HepG2 (cell line): ENCODE results near the gene ST3GAL2. TPM values are rescaled to one million over a fixed set of nuclear protein-coding genes. Genes with fewer than 3 reads are reported as not detected.

Experiments
- ATF1 ChIP-seq: IDR thresholded peaks from 2 replicates; pipeline ENCODE4 v1.6.1; 2016; ENCODE audit warnings: mild to moderate bottlenecking, control low read depth
- FLYWCH1 ChIP-seq: sonication (generic); formaldehyde crosslinking; IDR thresholded peaks from 2 replicates; pipeline ENCODE4 v1.8.1; 2023; ENCODE audit warnings: mild to moderate bottlenecking, missing genetic modification reagents
- JARID2 ChIP-seq: sonication (generic); formaldehyde crosslinking; IDR thresholded peaks from 2 replicates; pipeline ENCODE4 v1.8.1; 2023; ENCODE audit warnings: missing genetic modification reagents, inconsistent platforms; ENCODE audit not compliant: insufficient replicate concordance
- STAG1 ChIP-seq: sonication (generic); formaldehyde crosslinking; IDR thresholded peaks from 2 replicates; pipeline ENCODE4 v1.4.0; 2020; ENCODE audit warnings: missing genetic modification reagents
- TSC22D2 ChIP-seq: sonication (generic); formaldehyde crosslinking; IDR thresholded peaks from 2 replicates; pipeline ENCODE4 v1.5.1; 2020; ENCODE audit warnings: missing genetic modification reagents, mild to moderate bottlenecking, borderline replicate concordance
- ZNF230 ChIP-seq: sonication (generic); formaldehyde crosslinking; IDR thresholded peaks from 2 replicates; pipeline ENCODE4 v1.4.0; 2020; ENCODE audit warnings: mild to moderate bottlenecking, missing genetic modification reagents
- ZNF260 ChIP-seq: sonication (generic); formaldehyde crosslinking; IDR thresholded peaks from 2 replicates; pipeline ENCODE4 v1.4.0; 2020; ENCODE audit warnings: missing genetic modification reagents, low read depth, mild to moderate bottlenecking, borderline replicate concordance
- ZNF660 ChIP-seq: sonication (generic); formaldehyde crosslinking; IDR thresholded peaks from 2 replicates; pipeline ENCODE4 v1.5.1; 2020; ENCODE audit warnings: mild to moderate bottlenecking, low read depth, missing genetic modification reagents, borderline replicate concordance
- ZNF720 ChIP-seq: sonication (generic); formaldehyde crosslinking; IDR thresholded peaks from 2 replicates; pipeline ENCODE4 v1.4.0; 2020; ENCODE audit warnings: missing genetic modification reagents
- ZNF776 ChIP-seq: sonication (generic); formaldehyde crosslinking; IDR thresholded peaks from 2 replicates; pipeline ENCODE4 v1.4.0; 2020; ENCODE audit warnings: mild to moderate bottlenecking, missing genetic modification reagents
- polyA plus RNA-seq, 8 experiments: library from polyadenylated mRNA; depleted of rRNA in 3 of 8; stranded (reverse) in 7 of 8; unstranded in 1 of 8; fragments of >200 nt; fragmentation: Illumina TruSeq in 4 of 8; extraction: Trizol in 4 of 8; gene quantifications; 2 replicates each; pipeline versions ENCODE4 v1.2.1 to v1.2.3, GENCODE V29; 2011 to 2016; ENCODE audit warnings: low read depth in 4 of 8, missing spikeins in 1 of 8, mixed read lengths in 1 of 8; ENCODE audit not compliant: insufficient read depth in 1 of 8
- total RNA-seq, 5 experiments: library from RNA; depleted of rRNA; stranded (reverse); fragments of >200 nt; fragmentation: Illumina TruSeq; extraction: Trizol; gene quantifications; 2 replicates each; pipeline ENCODE4 v1.2.3, GENCODE V29; 2016; ENCODE audit warnings: low read depth in 1 of 5
- TF ChIP-seq, protein P1 (sequence below): sonication (generic); formaldehyde crosslinking; IDR thresholded peaks from 2 replicates; pipeline ENCODE4 v1.4.0; 2020; ENCODE audit warnings: mild to moderate bottlenecking, missing genetic modification reagents
- TF ChIP-seq, protein P2 (sequence below): sonication (generic); formaldehyde crosslinking; IDR thresholded peaks from 2 replicates; pipeline ENCODE4 v1.4.0; 2020; ENCODE audit warnings: missing genetic modification reagents
- TF ChIP-seq, protein P3 (sequence below): sonication (generic); formaldehyde crosslinking; conservative IDR thresholded peaks from 2 replicates; pipeline ENCODE4 v1.4.0; 2020; ENCODE audit warnings: missing genetic modification reagents
- TF ChIP-seq, protein P4 (sequence below): sonication (generic); formaldehyde crosslinking; IDR thresholded peaks from 2 replicates; pipeline ENCODE4 v1.4.0; 2020; ENCODE audit warnings: mild to moderate bottlenecking, missing genetic modification reagents, borderline replicate concordance
- TF ChIP-seq, protein P5 (sequence below): sonication (generic); formaldehyde crosslinking; IDR thresholded peaks from 2 replicates; pipeline ENCODE4 v1.5.0; 2020; ENCODE audit warnings: mild to moderate bottlenecking, missing genetic modification reagents

Gene ST3GAL2
- total and polyA plus RNA-seq, 2 of the 13 experiments (the other 11 are each of a cell fraction or from before 2014, with no cell fraction given), result 16.3 to 24.9 TPM

DNA sequence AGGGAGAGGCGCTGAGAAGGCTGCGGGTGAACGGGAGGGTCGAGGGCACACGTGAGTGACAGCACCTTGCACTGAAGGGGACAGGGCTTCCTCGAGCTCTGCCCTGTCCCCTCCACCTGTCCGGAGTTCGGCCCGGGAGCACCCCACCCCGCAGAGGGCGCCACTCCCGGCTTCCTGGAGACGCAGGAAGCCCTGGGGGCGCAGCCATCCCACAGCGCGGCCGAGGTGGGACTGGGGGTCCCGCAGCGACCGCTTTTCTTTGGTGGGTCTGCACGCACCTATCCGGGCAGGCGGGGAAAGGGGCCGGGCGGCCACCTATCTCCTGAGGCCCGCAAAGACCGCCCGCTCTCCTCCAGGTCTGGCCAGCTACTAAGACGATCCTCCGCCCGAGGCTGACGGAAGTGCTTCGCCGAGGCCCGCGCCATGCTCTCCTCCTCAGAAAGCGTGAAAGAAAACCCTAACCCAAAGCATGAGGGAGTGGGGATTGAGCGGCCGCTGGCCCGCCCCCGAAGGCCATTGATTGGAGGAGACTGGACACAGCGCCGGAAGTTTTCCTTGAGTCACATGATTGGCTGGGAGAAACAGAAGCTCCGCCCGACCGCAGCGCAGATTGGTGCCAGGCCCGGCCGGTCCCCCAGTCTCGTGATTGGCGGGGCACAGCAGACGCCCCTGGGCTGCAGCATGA lies 57.8 kb downstream of the ST3GAL2 start (continued):
- TF ChIP-seq, protein P1, sequence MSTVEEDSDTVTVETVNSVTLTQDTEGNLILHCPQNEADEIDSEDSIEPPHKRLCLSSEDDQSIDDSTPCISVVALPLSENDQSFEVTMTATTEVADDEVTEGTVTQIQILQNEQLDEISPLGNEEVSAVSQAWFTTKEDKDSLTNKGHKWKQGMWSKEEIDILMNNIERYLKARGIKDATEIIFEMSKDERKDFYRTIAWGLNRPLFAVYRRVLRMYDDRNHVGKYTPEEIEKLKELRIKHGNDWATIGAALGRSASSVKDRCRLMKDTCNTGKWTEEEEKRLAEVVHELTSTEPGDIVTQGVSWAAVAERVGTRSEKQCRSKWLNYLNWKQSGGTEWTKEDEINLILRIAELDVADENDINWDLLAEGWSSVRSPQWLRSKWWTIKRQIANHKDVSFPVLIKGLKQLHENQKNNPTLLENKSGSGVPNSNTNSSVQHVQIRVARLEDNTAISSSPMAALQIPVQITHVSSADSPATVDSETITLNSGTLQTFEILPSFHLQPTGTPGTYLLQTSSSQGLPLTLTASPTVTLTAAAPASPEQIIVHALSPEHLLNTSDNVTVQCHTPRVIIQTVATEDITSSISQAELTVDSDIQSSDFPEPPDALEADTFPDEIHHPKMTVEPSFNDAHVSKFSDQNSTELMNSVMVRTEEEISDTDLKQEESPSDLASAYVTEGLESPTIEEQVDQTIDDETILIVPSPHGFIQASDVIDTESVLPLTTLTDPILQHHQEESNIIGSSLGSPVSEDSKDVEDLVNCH (CRISPR knock-in tag), result peak; percentile 89; the same call in 1 of the 2 replicates
- TF ChIP-seq, protein P2, sequence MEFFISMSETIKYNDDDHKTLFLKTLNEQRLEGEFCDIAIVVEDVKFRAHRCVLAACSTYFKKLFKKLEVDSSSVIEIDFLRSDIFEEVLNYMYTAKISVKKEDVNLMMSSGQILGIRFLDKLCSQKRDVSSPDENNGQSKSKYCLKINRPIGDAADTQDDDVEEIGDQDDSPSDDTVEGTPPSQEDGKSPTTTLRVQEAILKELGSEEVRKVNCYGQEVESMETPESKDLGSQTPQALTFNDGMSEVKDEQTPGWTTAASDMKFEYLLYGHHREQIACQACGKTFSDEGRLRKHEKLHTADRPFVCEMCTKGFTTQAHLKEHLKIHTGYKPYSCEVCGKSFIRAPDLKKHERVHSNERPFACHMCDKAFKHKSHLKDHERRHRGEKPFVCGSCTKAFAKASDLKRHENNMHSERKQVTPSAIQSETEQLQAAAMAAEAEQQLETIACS (CRISPR knock-in tag), result no peak
- TF ChIP-seq ZNF230 (CRISPR knock-in tag) (peak; percentile 99), STAG1 (CRISPR knock-in tag) (peak; percentile 59), JARID2 (CRISPR knock-in tag) (peak; percentile 52), ZNF660 (CRISPR knock-in tag) (no peak; the same call in 1 of the 2 replicates), ZNF776 (0 out of 2 replicates have a peak, but pooled peaks have one; percentile 13), ZNF720 (0 out of 2 replicates have a peak, but pooled peaks have one; percentile 15), TSC22D2 (CRISPR knock-in tag) (peak; percentile 90; the same call in 1 of the 2 replicates), ATF1 (CRISPR knock-in tag) (no peak), FLYWCH1 (CRISPR knock-in tag) (no peak), ZNF260 (CRISPR knock-in tag) (no peak)
- TF ChIP-seq, protein P3, sequence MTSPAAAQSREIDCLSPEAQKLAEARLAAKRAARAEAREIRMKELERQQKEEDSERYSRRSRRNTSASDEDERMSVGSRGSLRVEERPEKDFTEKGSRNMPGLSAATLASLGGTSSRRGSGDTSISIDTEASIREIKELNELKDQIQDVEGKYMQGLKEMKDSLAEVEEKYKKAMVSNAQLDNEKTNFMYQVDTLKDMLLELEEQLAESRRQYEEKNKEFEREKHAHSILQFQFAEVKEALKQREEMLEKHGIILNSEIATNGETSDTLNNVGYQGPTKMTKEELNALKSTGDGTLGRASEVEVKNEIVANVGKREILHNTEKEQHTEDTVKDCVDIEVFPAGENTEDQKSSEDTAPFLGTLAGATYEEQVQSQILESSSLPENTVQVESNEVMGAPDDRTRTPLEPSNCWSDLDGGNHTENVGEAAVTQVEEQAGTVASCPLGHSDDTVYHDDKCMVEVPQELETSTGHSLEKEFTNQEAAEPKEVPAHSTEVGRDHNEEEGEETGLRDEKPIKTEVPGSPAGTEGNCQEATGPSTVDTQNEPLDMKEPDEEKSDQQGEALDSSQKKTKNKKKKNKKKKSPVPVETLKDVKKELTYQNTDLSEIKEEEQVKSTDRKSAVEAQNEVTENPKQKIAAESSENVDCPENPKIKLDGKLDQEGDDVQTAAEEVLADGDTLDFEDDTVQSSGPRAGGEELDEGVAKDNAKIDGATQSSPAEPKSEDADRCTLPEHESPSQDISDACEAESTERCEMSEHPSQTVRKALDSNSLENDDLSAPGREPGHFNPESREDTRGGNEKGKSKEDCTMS (CRISPR knock-in tag), result 0 out of 2 replicates have a peak, but pooled peaks have one; percentile 30
- TF ChIP-seq, protein P4, sequence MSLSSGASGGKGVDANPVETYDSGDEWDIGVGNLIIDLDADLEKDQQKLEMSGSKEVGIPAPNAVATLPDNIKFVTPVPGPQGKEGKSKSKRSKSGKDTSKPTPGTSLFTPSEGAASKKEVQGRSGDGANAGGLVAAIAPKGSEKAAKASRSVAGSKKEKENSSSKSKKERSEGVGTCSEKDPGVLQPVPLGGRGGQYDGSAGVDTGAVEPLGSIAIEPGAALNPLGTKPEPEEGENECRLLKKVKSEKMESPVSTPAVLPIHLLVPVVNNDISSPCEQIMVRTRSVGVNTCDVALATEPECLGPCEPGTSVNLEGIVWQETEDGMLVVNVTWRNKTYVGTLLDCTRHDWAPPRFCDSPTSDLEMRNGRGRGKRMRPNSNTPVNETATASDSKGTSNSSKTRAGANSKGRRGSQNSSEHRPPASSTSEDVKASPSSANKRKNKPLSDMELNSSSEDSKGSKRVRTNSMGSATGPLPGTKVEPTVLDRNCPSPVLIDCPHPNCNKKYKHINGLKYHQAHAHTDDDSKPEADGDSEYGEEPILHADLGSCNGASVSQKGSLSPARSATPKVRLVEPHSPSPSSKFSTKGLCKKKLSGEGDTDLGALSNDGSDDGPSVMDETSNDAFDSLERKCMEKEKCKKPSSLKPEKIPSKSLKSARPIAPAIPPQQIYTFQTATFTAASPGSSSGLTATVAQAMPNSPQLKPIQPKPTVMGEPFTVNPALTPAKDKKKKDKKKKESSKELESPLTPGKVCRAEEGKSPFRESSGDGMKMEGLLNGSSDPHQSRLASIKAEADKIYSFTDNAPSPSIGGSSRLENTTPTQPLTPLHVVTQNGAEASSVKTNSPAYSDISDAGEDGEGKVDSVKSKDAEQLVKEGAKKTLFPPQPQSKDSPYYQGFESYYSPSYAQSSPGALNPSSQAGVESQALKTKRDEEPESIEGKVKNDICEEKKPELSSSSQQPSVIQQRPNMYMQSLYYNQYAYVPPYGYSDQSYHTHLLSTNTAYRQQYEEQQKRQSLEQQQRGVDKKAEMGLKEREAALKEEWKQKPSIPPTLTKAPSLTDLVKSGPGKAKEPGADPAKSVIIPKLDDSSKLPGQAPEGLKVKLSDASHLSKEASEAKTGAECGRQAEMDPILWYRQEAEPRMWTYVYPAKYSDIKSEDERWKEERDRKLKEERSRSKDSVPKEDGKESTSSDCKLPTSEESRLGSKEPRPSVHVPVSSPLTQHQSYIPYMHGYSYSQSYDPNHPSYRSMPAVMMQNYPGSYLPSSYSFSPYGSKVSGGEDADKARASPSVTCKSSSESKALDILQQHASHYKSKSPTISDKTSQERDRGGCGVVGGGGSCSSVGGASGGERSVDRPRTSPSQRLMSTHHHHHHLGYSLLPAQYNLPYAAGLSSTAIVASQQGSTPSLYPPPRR (CRISPR knock-in tag), result peak; percentile 80
- TF ChIP-seq, protein P5, sequence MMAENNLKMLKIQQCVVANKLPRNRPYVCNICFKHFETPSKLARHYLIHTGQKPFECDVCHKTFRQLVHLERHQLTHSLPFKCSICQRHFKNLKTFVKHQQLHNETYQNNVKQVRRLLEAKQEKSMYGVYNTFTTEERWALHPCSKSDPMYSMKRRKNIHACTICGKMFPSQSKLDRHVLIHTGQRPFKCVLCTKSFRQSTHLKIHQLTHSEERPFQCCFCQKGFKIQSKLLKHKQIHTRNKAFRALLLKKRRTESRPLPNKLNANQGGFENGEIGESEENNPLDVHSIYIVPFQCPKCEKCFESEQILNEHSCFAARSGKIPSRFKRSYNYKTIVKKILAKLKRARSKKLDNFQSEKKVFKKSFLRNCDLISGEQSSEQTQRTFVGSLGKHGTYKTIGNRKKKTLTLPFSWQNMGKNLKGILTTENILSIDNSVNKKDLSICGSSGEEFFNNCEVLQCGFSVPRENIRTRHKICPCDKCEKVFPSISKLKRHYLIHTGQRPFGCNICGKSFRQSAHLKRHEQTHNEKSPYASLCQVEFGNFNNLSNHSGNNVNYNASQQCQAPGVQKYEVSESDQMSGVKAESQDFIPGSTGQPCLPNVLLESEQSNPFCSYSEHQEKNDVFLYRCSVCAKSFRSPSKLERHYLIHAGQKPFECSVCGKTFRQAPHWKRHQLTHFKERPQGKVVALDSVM (CRISPR knock-in tag), result peak; percentile 45; the same call in 1 of the 2 replicates
